K562 (cell line): Measurements from ENCODE around the gene SMCO4. TPM values are rescaled to one million over a fixed set of nuclear protein-coding genes. Genes with fewer than 3 reads are reported as not detected.

Experiments used
- ATF1 ChIP-seq, 2 experiments: fragments of 450-650 bp in 1 of 2; IDR thresholded peaks; 2 replicates each; pipeline ENCODE4 v1.6.1; 2016; ENCODE audit warnings: missing compliant biosample characterization in 1 of 2, missing genetic modification characterization in 1 of 2
- ATF7 ChIP-seq: fragments of 450-650 bp; IDR thresholded peaks from 2 replicates; pipeline ENCODE4 v1.7.1; 2014; ENCODE audit warnings: mild to moderate bottlenecking, moderate library complexity
- CREB1 ChIP-seq, 2 experiments: sonication (generic) in 1 of 2; formaldehyde crosslinking in 1 of 2; IDR thresholded peaks; 2 replicates each; pipeline versions ENCODE4 v1.6.1 to v1.8.0; 2012 to 2022; ENCODE audit warnings: inconsistent platforms in 1 of 2, mild to moderate bottlenecking in 1 of 2, missing genetic modification reagents in 1 of 2, moderate library complexity in 1 of 2
- CTBP1 ChIP-seq: fragments of 450-650 bp; IDR thresholded peaks from 2 replicates; pipeline ENCODE4 v1.6.1; 2016; ENCODE audit warnings: borderline replicate concordance
- JUND ChIP-seq, 2 experiments: IDR thresholded peaks; 2 replicates in 1 of 2; 3 replicates in 1 of 2; pipeline ENCODE4 v1.6.1; 2011; ENCODE audit warnings: borderline replicate concordance in 2 of 2, low read depth in 2 of 2, low read length in 2 of 2, improper control_type of control experiment in 1 of 2, missing biosample characterization in 1 of 2, missing genetic modification characterization in 1 of 2, missing genetic modification reagents in 1 of 2
- LEF1 ChIP-seq: fragments of 450-650 bp; IDR thresholded peaks from 2 replicates; pipeline ENCODE4 v1.6.1; 2016; ENCODE audit warnings: mild to moderate bottlenecking
- MEIS2 ChIP-seq: fragments of 450-650 bp; IDR thresholded peaks from 2 replicates; pipeline ENCODE4 v1.6.1; 2014; ENCODE audit warnings: mild to moderate bottlenecking; ENCODE audit not compliant: partially characterized antibody
- MTA1 ChIP-seq: fragments of 450-650 bp; IDR thresholded peaks from 2 replicates; pipeline ENCODE4 v1.6.1; 2017; ENCODE audit warnings: borderline replicate concordance
- NRF1 ChIP-seq, 2 experiments: fragments of 450-650 bp; IDR thresholded peaks in 1 of 2; conservative IDR thresholded peaks in 1 of 2; 2 replicates each; pipeline ENCODE4 v1.6.1; 2014; ENCODE audit warnings: mild to moderate bottlenecking in 2 of 2
- PHTF2 ChIP-seq: fragments of 250-450 bp; sonication (Bioruptor Pico); IDR thresholded peaks from 2 replicates; pipeline ENCODE4 v1.5.0; 2021; ENCODE audit warnings: mild to moderate bottlenecking
- PRDM10 ChIP-seq: fragments of 450-650 bp; IDR thresholded peaks from 2 replicates; pipeline ENCODE4 v1.6.1; 2018; ENCODE audit not compliant: partially characterized antibody
- SOX6 ChIP-seq: fragments of 450-650 bp; IDR thresholded peaks from 2 replicates; pipeline ENCODE4 v1.6.1; 2014; ENCODE audit warnings: mild to moderate bottlenecking
- TBL1XR1 ChIP-seq, 2 experiments: IDR thresholded peaks; 2 replicates each; pipeline ENCODE4 v1.6.1; 2012; ENCODE audit warnings: improper control_type of control experiment in 2 of 2, low read length in 2 of 2, mild to moderate bottlenecking in 1 of 2
- TRIM24 ChIP-seq, 2 experiments: fragments of 450-650 bp; IDR thresholded peaks; 2 replicates each; pipeline ENCODE4 v1.6.1; 2016
- ZBTB12 ChIP-seq: fragments of 250-450 bp; sonication (Bioruptor Pico); IDR thresholded peaks from 2 replicates; pipeline ENCODE4 v1.4.0; 2020
- ZNF695 ChIP-seq: fragments of 450-650 bp; formaldehyde crosslinking; IDR thresholded peaks from 2 replicates; pipeline ENCODE4 v1.4.0; 2020; ENCODE audit warnings: mild to moderate bottlenecking, moderate library complexity
- polyA plus RNA-seq, 8 experiments: library from polyadenylated mRNA; depleted of rRNA in 4 of 8; stranded (reverse) in 5 of 8; unstranded in 3 of 8; fragments of >200 nt; fragmentation: Nextera tagmentation in 2 of 8; fragmentation: Illumina TruSeq in 1 of 8; extraction: Ambion mirVana in 2 of 8; extraction: Trizol in 1 of 8; gene quantifications; 2 replicates each; pipeline versions ENCODE4 v1.2.1 to v1.2.3, GENCODE V29; 2011 to 2014; ENCODE audit warnings: inconsistent platforms in 1 of 8, missing spikeins in 1 of 8
- total RNA-seq, 7 experiments: library from RNA; depleted of rRNA in 6 of 7; stranded (reverse); fragments of >200 nt in 6 of 7; fragmentation: Illumina TruSeq in 2 of 7; extraction: Trizol in 2 of 7; gene quantifications; 2 replicates each; pipeline versions ENCODE4 v1.2.1 to v1.2.3, GENCODE V29; 2011 to 2021; ENCODE audit warnings: low replicate concordance in 1 of 7
- TF ChIP-seq, protein P1 (sequence below): fragments of 200-800 bp; sonication (Bioruptor generic); IDR thresholded peaks from 2 replicates; pipeline ENCODE4 v1.6.1; 2017; ENCODE audit warnings: missing genetic modification characterization, missing compliant biosample characterization
- TF ChIP-seq, protein P2 (sequence below): fragments of 250-450 bp; sonication (Bioruptor Pico); IDR thresholded peaks from 2 replicates; pipeline ENCODE4 v1.4.0; 2020; ENCODE audit warnings: mild to moderate bottlenecking, moderate library complexity, borderline replicate concordance

SMCO4 gene
- total and polyA plus RNA-seq, 9 of the 15 experiments (the other 6 are each of a cell fraction or from before 2014, with no cell fraction given) = 1.8 to 27.8 (median 15.3) TPM

- TF ChIP-seq ZBTB12 (CRISPR knock-in tag) = peak; percentile 45; the same call in 1 of the 2 replicates
- TF ChIP-seq JUND (IDR thresholded peaks at IDR 0.05; ENCODE audit: borderline replicate concordance, low read depth, low read length) = 0 out of 2 replicates have a peak, but pooled peaks have one; percentile 14
- peak; percentile 10; the same call in 1 of the 3 replicates for TF ChIP-seq JUND (tag; IDR thresholded peaks at IDR 0.05; ENCODE audit: borderline replicate concordance, low read depth, low read length)
- TF ChIP-seq, protein P1, sequence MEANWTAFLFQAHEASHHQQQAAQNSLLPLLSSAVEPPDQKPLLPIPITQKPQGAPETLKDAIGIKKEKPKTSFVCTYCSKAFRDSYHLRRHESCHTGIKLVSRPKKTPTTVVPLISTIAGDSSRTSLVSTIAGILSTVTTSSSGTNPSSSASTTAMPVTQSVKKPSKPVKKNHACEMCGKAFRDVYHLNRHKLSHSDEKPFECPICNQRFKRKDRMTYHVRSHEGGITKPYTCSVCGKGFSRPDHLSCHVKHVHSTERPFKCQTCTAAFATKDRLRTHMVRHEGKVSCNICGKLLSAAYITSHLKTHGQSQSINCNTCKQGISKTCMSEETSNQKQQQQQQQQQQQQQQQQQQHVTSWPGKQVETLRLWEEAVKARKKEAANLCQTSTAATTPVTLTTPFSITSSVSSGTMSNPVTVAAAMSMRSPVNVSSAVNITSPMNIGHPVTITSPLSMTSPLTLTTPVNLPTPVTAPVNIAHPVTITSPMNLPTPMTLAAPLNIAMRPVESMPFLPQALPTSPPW (CRISPR knock-in tag) = peak; percentile 45
- TF ChIP-seq, protein P2, sequence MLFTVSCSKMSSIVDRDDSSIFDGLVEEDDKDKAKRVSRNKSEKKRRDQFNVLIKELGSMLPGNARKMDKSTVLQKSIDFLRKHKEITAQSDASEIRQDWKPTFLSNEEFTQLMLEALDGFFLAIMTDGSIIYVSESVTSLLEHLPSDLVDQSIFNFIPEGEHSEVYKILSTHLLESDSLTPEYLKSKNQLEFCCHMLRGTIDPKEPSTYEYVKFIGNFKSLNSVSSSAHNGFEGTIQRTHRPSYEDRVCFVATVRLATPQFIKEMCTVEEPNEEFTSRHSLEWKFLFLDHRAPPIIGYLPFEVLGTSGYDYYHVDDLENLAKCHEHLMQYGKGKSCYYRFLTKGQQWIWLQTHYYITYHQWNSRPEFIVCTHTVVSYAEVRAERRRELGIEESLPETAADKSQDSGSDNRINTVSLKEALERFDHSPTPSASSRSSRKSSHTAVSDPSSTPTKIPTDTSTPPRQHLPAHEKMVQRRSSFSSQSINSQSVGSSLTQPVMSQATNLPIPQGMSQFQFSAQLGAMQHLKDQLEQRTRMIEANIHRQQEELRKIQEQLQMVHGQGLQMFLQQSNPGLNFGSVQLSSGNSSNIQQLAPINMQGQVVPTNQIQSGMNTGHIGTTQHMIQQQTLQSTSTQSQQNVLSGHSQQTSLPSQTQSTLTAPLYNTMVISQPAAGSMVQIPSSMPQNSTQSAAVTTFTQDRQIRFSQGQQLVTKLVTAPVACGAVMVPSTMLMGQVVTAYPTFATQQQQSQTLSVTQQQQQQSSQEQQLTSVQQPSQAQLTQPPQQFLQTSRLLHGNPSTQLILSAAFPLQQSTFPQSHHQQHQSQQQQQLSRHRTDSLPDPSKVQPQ = no peak
- no peak for TF ChIP-seq PHTF2
- peak; percentile 67; the same call in 1 of the 2 replicates for TF ChIP-seq CTBP1
- TF ChIP-seq PRDM10 = peak; percentile 83
- TF ChIP-seq ATF7 = peak; percentile 24; the same call in 1 of the 2 replicates
- TF ChIP-seq CREB1 (IDR thresholded peaks at IDR 0.05) = peak; percentile 73
- TF ChIP-seq CREB1 (CRISPR knock-in tag; IDR thresholded peaks at IDR 0.05) = peak; percentile 73
- peak in 1 of 2 experiments; percentile 52; a peak in 3 of 4 replicates for TF ChIP-seq NRF1 (conservative IDR thresholded peaks at IDR 0.05 in 1 of 2, IDR thresholded peaks at IDR 0.05 in 1 of 2)
- peak; percentile 73; the same call in 1 of the 2 replicates for TF ChIP-seq MTA1
- peak; percentile 25; the same call in 1 of the 2 replicates for TF ChIP-seq LEF1
- no peak for TF ChIP-seq ATF1 (CRISPR knock-in tag; IDR thresholded peaks at IDR 0.05)
- peak; percentile 65; the same call in 1 of the 2 replicates for TF ChIP-seq ATF1 (tag; IDR thresholded peaks at IDR 0.05)
- no peak for TF ChIP-seq ZNF695 (CRISPR knock-in tag)
- TF ChIP-seq TRIM24 (IDR thresholded peaks at IDR 0.05) = peak in 1 of 2 experiments; percentile 44; a peak in 1 of 4 replicates
- TF ChIP-seq MEIS2 = no peak
- TF ChIP-seq SOX6 = 0 out of 2 replicates have a peak, but pooled peaks have one; percentile 20
- 0 out of 4 replicates have a peak, but pooled peaks of 1 of the 2 experiments have one; percentile 9 for TF ChIP-seq TBL1XR1 (IDR thresholded peaks at IDR 0.05; ENCODE audit: low read length in 2 of 2)
These were observed 98.5 kb downstream of the SMCO4 start (continued) for GRCh38 chr11:93444617-93445073.
